Panc1 (cell line): Measurements from ENCODE around the gene SLC36A4.

Experiments
- POLR2AphosphoS5 ChIP-seq: IDR thresholded peaks from 2 replicates; pipeline ENCODE4 v1.6.1; 2012; ENCODE audit warnings: mild to moderate bottlenecking, low read depth, low read length, moderate library complexity
- SIN3A ChIP-seq: IDR thresholded peaks from 2 replicates; pipeline ENCODE4 v1.6.1; 2012; ENCODE audit warnings: low read depth, mild to moderate bottlenecking, low read length, moderate library complexity, borderline replicate concordance; ENCODE audit not compliant: insufficient read depth
- TF ChIP-seq, protein P1 (sequence below): fragments of 450-650 bp; IDR thresholded peaks from 2 replicates; pipeline ENCODE4 v1.5.1; 2017; ENCODE audit warnings: mild to moderate bottlenecking
- TF ChIP-seq, protein P2 (sequence below), 2 experiments: IDR thresholded peaks; 2 replicates each; pipeline ENCODE4 v1.6.1; 2011 to 2012; ENCODE audit warnings: low read depth in 2 of 2, control low read depth in 1 of 2, low read length in 1 of 2, mild to moderate bottlenecking in 1 of 2, moderate library complexity in 1 of 2; ENCODE audit not compliant: insufficient read depth in 1 of 2

DNA sequence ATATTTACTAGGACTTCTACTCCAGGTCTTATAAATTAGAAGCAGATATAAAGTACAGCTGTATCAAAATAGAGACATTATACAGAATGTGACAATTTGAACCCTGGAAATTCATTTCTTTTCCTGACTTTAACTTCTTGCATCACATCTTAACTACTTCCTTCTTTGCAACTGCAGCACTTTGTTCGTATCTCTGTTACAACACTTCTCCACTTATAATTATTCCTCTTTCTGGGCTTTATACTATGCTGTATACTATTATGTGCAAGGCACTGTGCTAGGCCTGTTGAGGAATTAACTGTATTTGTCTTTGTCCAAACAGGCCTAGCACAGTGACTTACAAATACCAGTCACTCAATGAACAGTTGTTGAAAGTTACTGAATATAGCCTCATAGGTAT lies 1.8 kb upstream of the SLC36A4 start:
- TF ChIP-seq POLR2AphosphoS5, result no peak
- TF ChIP-seq, protein P1, sequence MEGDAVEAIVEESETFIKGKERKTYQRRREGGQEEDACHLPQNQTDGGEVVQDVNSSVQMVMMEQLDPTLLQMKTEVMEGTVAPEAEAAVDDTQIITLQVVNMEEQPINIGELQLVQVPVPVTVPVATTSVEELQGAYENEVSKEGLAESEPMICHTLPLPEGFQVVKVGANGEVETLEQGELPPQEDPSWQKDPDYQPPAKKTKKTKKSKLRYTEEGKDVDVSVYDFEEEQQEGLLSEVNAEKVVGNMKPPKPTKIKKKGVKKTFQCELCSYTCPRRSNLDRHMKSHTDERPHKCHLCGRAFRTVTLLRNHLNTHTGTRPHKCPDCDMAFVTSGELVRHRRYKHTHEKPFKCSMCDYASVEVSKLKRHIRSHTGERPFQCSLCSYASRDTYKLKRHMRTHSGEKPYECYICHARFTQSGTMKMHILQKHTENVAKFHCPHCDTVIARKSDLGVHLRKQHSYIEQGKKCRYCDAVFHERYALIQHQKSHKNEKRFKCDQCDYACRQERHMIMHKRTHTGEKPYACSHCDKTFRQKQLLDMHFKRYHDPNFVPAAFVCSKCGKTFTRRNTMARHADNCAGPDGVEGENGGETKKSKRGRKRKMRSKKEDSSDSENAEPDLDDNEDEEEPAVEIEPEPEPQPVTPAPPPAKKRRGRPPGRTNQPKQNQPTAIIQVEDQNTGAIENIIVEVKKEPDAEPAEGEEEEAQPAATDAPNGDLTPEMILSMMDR, result no peak
- TF ChIP-seq, protein P2, sequence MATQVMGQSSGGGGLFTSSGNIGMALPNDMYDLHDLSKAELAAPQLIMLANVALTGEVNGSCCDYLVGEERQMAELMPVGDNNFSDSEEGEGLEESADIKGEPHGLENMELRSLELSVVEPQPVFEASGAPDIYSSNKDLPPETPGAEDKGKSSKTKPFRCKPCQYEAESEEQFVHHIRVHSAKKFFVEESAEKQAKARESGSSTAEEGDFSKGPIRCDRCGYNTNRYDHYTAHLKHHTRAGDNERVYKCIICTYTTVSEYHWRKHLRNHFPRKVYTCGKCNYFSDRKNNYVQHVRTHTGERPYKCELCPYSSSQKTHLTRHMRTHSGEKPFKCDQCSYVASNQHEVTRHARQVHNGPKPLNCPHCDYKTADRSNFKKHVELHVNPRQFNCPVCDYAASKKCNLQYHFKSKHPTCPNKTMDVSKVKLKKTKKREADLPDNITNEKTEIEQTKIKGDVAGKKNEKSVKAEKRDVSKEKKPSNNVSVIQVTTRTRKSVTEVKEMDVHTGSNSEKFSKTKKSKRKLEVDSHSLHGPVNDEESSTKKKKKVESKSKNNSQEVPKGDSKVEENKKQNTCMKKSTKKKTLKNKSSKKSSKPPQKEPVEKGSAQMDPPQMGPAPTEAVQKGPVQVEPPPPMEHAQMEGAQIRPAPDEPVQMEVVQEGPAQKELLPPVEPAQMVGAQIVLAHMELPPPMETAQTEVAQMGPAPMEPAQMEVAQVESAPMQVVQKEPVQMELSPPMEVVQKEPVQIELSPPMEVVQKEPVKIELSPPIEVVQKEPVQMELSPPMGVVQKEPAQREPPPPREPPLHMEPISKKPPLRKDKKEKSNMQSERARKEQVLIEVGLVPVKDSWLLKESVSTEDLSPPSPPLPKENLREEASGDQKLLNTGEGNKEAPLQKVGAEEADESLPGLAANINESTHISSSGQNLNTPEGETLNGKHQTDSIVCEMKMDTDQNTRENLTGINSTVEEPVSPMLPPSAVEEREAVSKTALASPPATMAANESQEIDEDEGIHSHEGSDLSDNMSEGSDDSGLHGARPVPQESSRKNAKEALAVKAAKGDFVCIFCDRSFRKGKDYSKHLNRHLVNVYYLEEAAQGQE (IDR thresholded peaks at IDR 0.05; ENCODE audit: insufficient read depth in 1 of 2, low read depth in 2 of 2, low read length in 1 of 2), result no peak
- no peak for TF ChIP-seq SIN3A
